ENCODE data around the gene ARHGAP31. TPM values are rescaled to one million over a fixed set of nuclear protein-coding genes. Genes with fewer than 3 reads are reported as not detected.
"Not testable (repeated sequence)": the region's sequence is repeated elsewhere in the genome, so short reads cannot be mapped to it uniquely, and the experiment has no call there.

Gene ARHGAP31
- total RNA-seq, 1 donor from 2014 or later = 4.2 TPM

DNA sequence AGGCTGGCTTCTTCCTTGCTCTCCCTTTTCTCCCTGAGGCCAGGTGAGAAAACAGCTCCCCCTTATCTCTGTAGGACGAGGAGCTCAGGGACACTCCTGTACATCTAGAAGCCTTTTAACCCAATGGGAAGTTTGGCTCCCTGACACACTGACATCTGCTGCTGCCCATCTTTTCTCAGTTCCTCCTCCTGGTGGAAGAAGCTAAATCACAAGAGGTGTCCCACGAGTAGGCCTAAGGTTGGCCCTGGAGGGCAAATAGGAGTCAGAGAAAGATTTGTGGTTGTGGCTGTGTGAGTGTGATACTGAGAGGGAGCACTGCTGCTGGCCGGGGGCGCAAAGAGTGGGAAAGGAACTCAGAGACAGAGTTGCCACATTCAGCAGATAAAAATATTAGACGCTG is 49.5 kb downstream of the ARHGAP31 start:
- DNase-seq (ENCODE audit: low read depth) = peak; percentile 50

GRCh38 chr3:119346076-119346496 is 51.9 kb downstream of the ARHGAP31 start:
- peak; percentile 24 for DNase-seq (ENCODE audit: low read depth)

DNA sequence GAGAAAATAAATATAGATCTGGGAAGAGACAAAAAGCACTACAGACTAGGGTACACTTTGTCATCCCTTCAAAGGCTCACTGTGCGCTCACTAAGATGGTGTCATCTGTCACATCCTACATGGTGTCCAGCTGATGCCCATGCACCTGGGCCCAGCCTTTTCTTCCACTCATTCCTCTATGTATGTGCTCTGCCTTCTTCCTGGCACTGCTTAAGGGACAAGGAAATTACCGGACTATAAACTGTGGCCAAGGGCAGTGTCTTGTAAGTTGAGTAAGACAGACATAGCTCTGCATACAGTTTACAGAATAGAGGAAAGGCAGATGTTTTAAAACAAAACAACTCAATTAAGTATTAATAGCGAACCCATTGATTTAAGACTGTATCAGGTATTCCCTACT is 52.9 kb downstream of the ARHGAP31 start:
- no peak for DNase-seq (ENCODE audit: low read depth)

DNA sequence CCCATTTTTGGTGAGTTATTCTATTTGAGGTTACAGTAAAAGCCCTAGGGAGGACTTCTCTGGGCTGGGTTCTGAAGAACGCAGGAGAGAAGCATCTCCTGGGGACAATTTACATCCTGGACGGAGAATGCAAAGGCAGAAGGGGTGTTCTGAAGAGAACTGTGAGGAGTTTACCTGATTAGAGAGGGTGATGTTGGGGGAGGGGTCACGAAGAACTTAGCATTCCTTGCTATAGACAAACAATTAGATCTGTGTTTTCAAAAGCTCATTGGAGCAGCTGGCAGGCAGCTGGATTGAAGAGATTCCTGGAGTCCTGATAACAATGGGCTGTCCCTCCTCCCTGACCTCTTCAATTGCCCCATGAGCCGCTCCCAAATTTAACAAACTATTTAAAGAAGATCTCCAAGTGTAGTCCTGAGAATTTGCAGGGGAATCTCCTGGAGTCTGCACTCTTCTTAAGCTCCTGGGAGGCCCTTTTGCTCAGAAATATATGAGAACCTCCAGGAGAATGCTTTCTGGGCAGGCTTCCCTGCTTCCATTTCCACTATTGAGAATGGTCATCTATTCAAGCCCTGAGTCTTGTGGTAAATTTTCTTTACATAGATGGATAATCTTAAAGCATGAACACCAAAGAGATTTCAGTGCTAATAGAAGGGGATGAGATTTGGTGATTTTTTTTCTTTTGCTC is 55.3 kb downstream of the ARHGAP31 start:
- DNase-seq (ENCODE audit: low read depth) = no peak

- no peak for DNase-seq (ENCODE audit: low read depth)
These were observed 55.9 kb downstream of the ARHGAP31 start for GRCh38 chr3:119350114-119350513.

DNA sequence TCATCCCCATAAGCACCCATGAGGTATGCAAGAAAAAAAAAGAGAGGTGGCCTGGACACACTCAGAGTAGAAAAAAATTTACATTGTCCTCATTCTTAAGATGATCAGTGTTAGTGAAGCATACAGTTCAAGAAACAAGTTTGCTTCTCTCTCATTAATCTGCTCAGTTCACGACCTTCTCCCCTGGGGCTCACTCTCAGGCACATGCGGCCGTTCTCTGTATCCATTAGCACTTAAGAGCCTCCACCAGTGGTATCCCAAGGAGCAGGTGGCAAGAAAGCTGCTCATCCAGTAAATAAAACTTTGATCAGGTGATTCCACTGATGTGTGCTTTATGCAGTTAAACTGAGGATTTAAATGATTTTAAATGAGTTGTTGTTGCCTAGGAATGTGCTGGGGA is 57.4 kb downstream of the ARHGAP31 start:
- no peak for DNase-seq (ENCODE audit: low read depth)

GRCh38 chr3:119352034-119352609 is 57.9 kb downstream of the ARHGAP31 start:
- no peak for DNase-seq (ENCODE audit: low read depth)

GRCh38 chr3:119352863-119353527 is 58.8 kb downstream of the ARHGAP31 start:
- DNase-seq (ENCODE audit: low read depth) = peak; percentile 53

GRCh38 chr3:119355608-119356007 is 61.4 kb downstream of the ARHGAP31 start:
- DNase-seq (ENCODE audit: low read depth) = not testable (repeated sequence)

DNA sequence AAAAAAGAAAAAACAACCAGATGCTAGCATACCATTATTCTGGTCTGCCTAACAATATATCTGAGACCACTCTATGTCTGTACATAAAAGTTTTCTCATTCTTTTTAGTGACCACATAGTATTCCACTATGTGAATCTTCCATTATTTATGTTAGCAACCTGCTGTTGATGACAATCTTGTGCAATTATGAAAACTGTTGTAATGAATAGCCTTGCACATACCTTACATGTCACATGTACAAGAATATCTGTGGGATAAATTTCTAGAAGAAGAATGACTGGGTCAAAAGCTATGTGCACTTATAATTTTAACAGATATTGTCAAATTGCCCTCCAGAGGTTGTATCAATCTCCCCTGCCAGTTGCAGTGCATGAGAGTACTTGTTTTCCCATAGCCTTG is 62.5 kb downstream of the ARHGAP31 start:
- no peak for DNase-seq (ENCODE audit: low read depth)

DNA sequence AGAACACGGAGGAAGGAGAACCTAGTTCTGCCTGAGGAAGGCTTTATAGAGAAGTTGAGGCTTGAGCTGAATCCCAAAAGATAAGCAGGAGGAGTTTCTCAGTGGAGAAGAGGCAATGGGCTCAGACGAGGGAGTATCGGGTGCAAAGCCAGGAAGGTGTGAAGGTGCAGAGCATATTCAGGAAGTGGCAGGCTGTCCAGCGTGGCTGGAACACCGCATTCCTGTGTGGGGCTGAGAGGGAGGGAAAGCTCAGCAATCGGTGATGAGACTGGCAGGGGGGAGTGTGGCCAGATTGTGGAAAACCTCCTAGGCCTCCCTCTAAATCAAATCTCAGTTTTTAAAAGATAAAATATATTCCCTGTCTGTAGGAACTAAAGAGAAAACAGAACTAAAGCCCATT is 63.0 kb downstream of the ARHGAP31 start:
- DNase-seq (ENCODE audit: low read depth) = no peak

DNA sequence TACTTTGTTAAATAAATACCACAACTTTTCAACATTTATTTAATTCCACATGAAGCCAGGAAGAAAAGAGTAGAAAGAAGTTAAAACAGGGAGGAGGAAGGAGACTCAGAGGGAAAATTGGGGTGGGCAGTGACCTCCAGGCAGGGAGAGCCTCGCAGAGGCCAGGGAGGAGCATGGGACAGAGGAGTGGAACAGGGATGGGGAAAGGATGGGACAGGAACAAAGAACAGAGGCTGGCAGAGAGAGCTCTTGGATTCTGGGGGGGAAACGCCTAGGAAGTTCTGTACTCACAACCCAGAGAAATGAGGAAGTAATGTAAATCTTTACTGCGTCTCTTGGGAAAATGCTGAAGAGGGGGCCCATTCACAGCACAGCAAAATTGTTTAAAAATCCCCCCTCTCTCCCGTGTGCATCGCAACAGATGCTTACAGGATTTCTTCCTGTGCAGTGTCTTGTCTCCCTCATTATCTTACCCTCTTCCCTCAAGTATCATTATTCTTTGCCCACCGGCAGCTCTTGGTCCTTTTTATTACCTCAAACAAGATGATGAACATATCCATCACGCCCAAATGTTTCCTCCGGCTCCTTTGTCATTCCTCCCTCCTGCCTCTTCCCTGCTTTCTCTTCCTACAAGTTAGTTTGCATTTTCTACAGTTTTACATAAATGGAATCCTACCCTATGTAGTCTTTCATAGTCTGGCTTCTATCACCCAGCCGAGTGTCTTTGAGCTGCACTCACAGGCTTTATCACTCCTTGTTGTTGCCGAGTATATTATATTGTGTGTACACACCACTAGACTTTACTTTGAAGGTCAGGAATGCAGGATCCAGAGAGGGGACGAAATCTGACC is 65.5 kb downstream of the ARHGAP31 start:
- no peak for DNase-seq (ENCODE audit: low read depth)

- no peak for DNase-seq (ENCODE audit: low read depth)
These were observed 66.7 kb downstream of the ARHGAP31 start for GRCh38 chr3:119360736-119361462.

DNA sequence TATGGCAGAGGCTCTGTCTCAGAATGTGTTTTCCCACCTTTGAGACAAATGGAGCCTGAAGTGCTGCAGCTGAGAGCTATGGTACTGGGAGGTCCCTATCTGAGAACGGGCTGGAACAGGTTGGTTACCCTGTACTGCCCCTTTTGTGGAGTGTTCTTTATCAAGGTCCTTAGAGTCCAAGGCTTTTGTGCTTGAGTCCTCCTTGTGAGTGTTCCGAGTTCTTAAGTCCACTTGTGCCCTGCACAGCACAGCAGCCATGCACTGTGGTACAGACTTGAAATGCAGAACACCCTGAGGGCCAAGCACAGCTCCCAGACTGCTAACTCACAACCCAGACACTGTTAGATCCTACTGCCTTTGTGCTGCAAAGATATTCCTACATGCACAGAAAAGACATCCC is 67.8 kb downstream of the ARHGAP31 start:
- no peak for DNase-seq (ENCODE audit: low read depth)

- no peak for DNase-seq (ENCODE audit: low read depth)
These were observed 69.0 kb downstream of the ARHGAP31 start for GRCh38 chr3:119362940-119363725.

DNA sequence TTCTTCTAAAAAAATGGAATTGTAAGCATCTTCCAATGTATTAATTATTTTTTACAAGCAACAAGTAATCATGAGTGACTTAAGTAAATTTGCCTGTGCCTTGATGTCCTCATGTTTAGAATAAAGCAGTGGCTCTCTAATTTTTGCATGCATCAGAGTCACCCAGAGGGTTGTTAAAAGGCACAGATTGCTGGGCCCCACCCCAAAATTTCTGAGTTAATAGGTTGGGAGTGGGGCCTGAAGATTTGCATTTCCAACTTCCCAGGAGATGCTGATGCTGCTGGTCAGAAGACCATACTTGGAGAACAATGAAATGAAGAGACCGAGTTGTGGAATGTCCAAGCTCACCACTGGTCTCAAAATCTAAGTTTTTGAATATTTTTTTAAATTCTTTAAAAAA is 70.2 kb downstream of the ARHGAP31 start:
- no peak for DNase-seq (ENCODE audit: low read depth)

- DNase-seq (ENCODE audit: low read depth) = no peak
These were observed 71.2 kb downstream of the ARHGAP31 start for GRCh38 chr3:119365418-119365817.

- DNase-seq (ENCODE audit: low read depth) = no peak
These were observed 72.8 kb downstream of the ARHGAP31 start for GRCh38 chr3:119367000-119367399.

DNA sequence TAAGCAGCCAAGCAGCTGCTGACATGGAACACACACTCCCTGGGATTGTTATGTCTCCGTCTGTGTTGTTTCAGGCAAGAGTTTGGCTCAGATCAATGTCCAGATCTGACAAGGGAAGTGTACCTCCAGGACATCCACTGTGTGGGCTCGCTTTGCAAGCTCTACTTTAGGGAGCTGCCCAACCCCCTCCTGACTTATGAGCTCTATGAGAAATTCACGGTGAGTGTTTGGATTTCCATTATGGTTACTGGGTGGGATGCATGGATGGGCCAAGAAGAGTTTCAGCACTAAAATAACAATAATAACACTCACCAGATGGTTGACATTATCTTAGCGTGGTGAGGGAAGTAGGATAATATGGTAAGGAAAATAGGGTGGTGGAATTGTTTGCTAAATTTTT is 74.1 kb downstream of the ARHGAP31 start:
- DNase-seq (ENCODE audit: low read depth) = no peak

GRCh38 chr3:119371786-119372185 is 77.6 kb downstream of the ARHGAP31 start:
- not testable (repeated sequence) for DNase-seq (ENCODE audit: low read depth)
